ENCODE data around the gene KDM3B. TPM values are rescaled to one million over a fixed set of nuclear protein-coding genes. Genes with fewer than 3 reads are reported as not detected.

The KDM3B gene
- total and polyA plus RNA-seq, 2 experiments from 2014 or later: 25.8 to 86.6 TPM

- TF ChIP-seq NANOG (IDR thresholded peaks at IDR 0.05; ENCODE audit: borderline replicate concordance): no peak
- no peak for TF ChIP-seq POLR2AphosphoS5 (IDR thresholded peaks at IDR 0.05; ENCODE audit: low read depth)
- no peak for TF ChIP-seq CTCF (conservative IDR thresholded peaks at IDR 0.05; ENCODE audit: low read depth in 2 of 2)
- TF ChIP-seq ETS1 (IDR thresholded peaks at IDR 0.05): no peak
These were observed 118.0 kb downstream of the KDM3B start (continued) for GRCh38 chr5:138470322-138471051.

GRCh38 chr5:138471052-138471361 is 118.5 kb downstream of the KDM3B start:
- Mint-ChIP-seq H3K4me3 (no peak overlapping the region), H3K27me3 (ENCODE audit: insufficient read depth, low read depth, poor library complexity) (peaks cover 46% of the 10 kb centered on the region), H3K36me3 (ENCODE audit: low read depth) (peaks cover 28% of the 10 kb centered on the region), H3K4me1 (peaks cover 29% of the 10 kb centered on the region; the same call in 2 of the 3 replicates), H3K9me3 (peaks cover 15% of the 10 kb centered on the region; the same call in 2 of the 3 replicates), H3K27ac (no peak overlapping the region)
- 0 out of 2 replicates have a peak, but pooled peaks cover 3% of the 10 kb centered on the region for H3K36me3 ChIP-seq (ENCODE audit: insufficient read depth)
- no peak overlapping the region for H3K27ac ChIP-seq (ENCODE audit: low read depth)
- H3K27me3 ChIP-seq (ENCODE audit: insufficient read depth): peaks cover 21% of the 10 kb centered on the region
- H3F3A ChIP-seq (replicated peaks; ENCODE audit: low read depth): peaks cover 9% of the 10 kb centered on the region
- peaks cover 14% of the 10 kb centered on the region; the same call in 1 of the 2 replicates for H4K20me1 ChIP-seq (replicated peaks; ENCODE audit: insufficient read depth)
- DNase-seq (ENCODE audit: low spot score) (no peak), ATAC-seq (no peak)
- peaks cover 5% of the 10 kb centered on the region for H3K4me1 ChIP-seq (ENCODE audit: insufficient read depth)
- H3K4me2 ChIP-seq: no peak overlapping the region
- no peaks in the 10 kb centered on the region for H3K79me2 ChIP-seq (replicated peaks; ENCODE audit: insufficient read depth)
- H2AFZ ChIP-seq: no peak overlapping the region
- no peak overlapping the region for H3K4me3 ChIP-seq
- no peaks in the 10 kb centered on the region for H3K9me2 ChIP-seq (ENCODE audit: insufficient read depth)
- TF ChIP-seq STAT1 (IDR thresholded peaks at IDR 0.05; ENCODE audit: unreplicated experiment) (no peak), REST (IDR thresholded peaks at IDR 0.05; ENCODE audit: unreplicated experiment) (no peak), ZNF114 (CRISPR knock-in tag; IDR thresholded peaks at IDR 0.05) (no peak), ZNF331 (CRISPR knock-in tag; IDR thresholded peaks at IDR 0.05; ENCODE audit: low read depth) (no peak), EZH2phosphoT487 (IDR thresholded peaks at IDR 0.05; ENCODE audit: unreplicated experiment) (no peak), NANOG (IDR thresholded peaks at IDR 0.05; ENCODE audit: borderline replicate concordance) (no peak), CREB1 (CRISPR knock-in tag; IDR thresholded peaks at IDR 0.05; ENCODE audit: low read depth) (no peak), CTCF (conservative IDR thresholded peaks at IDR 0.05; ENCODE audit: low read depth in 2 of 2) (no peak), POLR2AphosphoS5 (IDR thresholded peaks at IDR 0.05; ENCODE audit: low read depth) (no peak), ETS1 (IDR thresholded peaks at IDR 0.05) (no peak), JUNB (IDR thresholded peaks at IDR 0.05; ENCODE audit: unreplicated experiment) (no peak), EZH2 (IDR thresholded peaks at IDR 0.05; ENCODE audit: low read depth, unreplicated experiment) (no peak)

All from GM23338 (cell line).